Measurements from ENCODE around the gene MELTF.

DNA sequence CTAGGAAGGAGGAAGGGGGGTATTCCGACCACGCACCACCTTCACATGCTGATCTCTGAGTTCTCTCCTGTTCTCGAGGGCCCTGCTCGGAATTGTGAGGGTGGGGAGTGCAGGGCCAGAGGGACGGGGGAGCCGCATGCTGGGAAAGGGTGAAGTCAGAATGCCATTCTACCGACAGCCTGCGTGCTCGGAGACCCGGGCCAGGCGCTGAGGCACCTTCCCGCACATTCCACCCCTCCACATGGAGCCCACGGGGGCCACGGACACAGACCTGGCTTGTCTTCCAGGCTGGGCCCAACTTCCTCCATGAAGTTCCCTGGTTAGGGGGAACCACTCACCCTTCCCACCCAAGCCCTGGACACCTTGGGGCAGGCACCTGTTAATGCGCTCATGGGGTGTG, 32.3 kb downstream of the MELTF start:
- TF ChIP-seq, protein P1, sequence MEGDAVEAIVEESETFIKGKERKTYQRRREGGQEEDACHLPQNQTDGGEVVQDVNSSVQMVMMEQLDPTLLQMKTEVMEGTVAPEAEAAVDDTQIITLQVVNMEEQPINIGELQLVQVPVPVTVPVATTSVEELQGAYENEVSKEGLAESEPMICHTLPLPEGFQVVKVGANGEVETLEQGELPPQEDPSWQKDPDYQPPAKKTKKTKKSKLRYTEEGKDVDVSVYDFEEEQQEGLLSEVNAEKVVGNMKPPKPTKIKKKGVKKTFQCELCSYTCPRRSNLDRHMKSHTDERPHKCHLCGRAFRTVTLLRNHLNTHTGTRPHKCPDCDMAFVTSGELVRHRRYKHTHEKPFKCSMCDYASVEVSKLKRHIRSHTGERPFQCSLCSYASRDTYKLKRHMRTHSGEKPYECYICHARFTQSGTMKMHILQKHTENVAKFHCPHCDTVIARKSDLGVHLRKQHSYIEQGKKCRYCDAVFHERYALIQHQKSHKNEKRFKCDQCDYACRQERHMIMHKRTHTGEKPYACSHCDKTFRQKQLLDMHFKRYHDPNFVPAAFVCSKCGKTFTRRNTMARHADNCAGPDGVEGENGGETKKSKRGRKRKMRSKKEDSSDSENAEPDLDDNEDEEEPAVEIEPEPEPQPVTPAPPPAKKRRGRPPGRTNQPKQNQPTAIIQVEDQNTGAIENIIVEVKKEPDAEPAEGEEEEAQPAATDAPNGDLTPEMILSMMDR (IDR thresholded peaks at IDR 0.05) = no peak
- no peak for TF ChIP-seq POLR2A (IDR thresholded peaks at IDR 0.05)

All from uterus (tissue), 2 donors.